Activated CD8-positive, alpha-beta memory T cell treated with anti-CD3 and anti-CD28 coated beads for 48 hours (primary cell): ENCODE measurements around the gene SMARCA2.

ENCODE experiments used
- DNase-seq, 3 experiments: peaks; one replicate each; pipeline ENCODE4 v3.0.0-alpha.2; 2020; ENCODE audit warnings: low read depth in 2 of 3, low spot score in 2 of 3

Gene SMARCA2

GRCh38 chr9:2169035-2169434 lies 153.9 kb downstream of the SMARCA2 start:
- no peak for DNase-seq

GRCh38 chr9:2170722-2171121 lies 155.6 kb downstream of the SMARCA2 start:
- DNase-seq: no peak

GRCh38 chr9:2173170-2173569 lies 158.0 kb downstream of the SMARCA2 start:
- no peak for DNase-seq

GRCh38 chr9:2173861-2174260 lies 158.7 kb downstream of the SMARCA2 start:
- no peak for DNase-seq

- no peak for DNase-seq
Measured at GRCh38 chr9:2174306-2174705, 159.2 kb downstream of the SMARCA2 start.

- no peak for DNase-seq
Measured at GRCh38 chr9:2174911-2175310, 159.8 kb downstream of the SMARCA2 start.

GRCh38 chr9:2177121-2177520 lies 162.0 kb downstream of the SMARCA2 start:
- no peak for DNase-seq

GRCh38 chr9:2178034-2178734 lies 163.0 kb downstream of the SMARCA2 start:
- no peak for DNase-seq

GRCh38 chr9:2179567-2179966 lies 164.4 kb downstream of the SMARCA2 start:
- DNase-seq: no peak

- DNase-seq: no peak
Measured at GRCh38 chr9:2180154-2180553, 165.0 kb downstream of the SMARCA2 start.

- no peak for DNase-seq
Measured at GRCh38 chr9:2180704-2181103, 165.6 kb downstream of the SMARCA2 start.

GRCh38 chr9:2181792-2182191 lies 166.6 kb downstream of the SMARCA2 start:
- DNase-seq: no peak

GRCh38 chr9:2190939-2191608 lies 175.9 kb downstream of the SMARCA2 start:
- no peak for DNase-seq

GRCh38 chr9:2191609-2191972 lies 176.4 kb downstream of the SMARCA2 start:
- no peak for DNase-seq

- no peak for DNase-seq
Measured at GRCh38 chr9:2192356-2192979, 177.3 kb downstream of the SMARCA2 start.

- no peak for DNase-seq
Measured at GRCh38 chr9:2193552-2193951, 178.4 kb downstream of the SMARCA2 start.

- DNase-seq: no peak
Measured at GRCh38 chr9:2195211-2195610, 180.1 kb downstream of the SMARCA2 start.

- no peak for DNase-seq
Measured at GRCh38 chr9:2196757-2197156, 181.6 kb downstream of the SMARCA2 start.

GRCh38 chr9:2198956-2199635 lies 183.9 kb downstream of the SMARCA2 start:
- no peak for DNase-seq

GRCh38 chr9:2199999-2200796 lies 185.1 kb downstream of the SMARCA2 start:
- DNase-seq: no peak

- no peak for DNase-seq
Measured at GRCh38 chr9:2208465-2208864, 193.3 kb downstream of the SMARCA2 start.
